Measurements from ENCODE around the gene COL21A1.

COL21A1 gene

GRCh38 chr6:56144538-56145324 lies 102.6 kb downstream of the COL21A1 start:
- peak; percentile 76 for DNase-seq (ENCODE audit: low read depth)
- TF ChIP-seq CTCF (IDR thresholded peaks at IDR 0.05; ENCODE audit: insufficient read depth, low read depth, low read length, missing control alignments) = no peak

GRCh38 chr6:56143796-56144195 lies 103.6 kb downstream of the COL21A1 start:
- DNase-seq (ENCODE audit: low read depth) = peak; percentile 41
- TF ChIP-seq CTCF (IDR thresholded peaks at IDR 0.05; ENCODE audit: insufficient read depth, low read depth, low read length, missing control alignments) = no peak

More at GRCh38 chr6:56144538-56145324, 102.6 kb downstream of the COL21A1 start:
- no peak overlapping the region for H3K4me3 ChIP-seq (ENCODE audit: low read length)

GRCh38 chr6:56140090-56140489 lies 107.3 kb downstream of the COL21A1 start:
- DNase-seq (ENCODE audit: low read depth) = no peak
- H3K4me3 ChIP-seq (ENCODE audit: low read length) = no peak overlapping the region
- no peak for TF ChIP-seq CTCF (IDR thresholded peaks at IDR 0.05; ENCODE audit: insufficient read depth, low read depth, low read length, missing control alignments)

More at GRCh38 chr6:56143796-56144195, 103.6 kb downstream of the COL21A1 start:
- no peak overlapping the region for H3K4me3 ChIP-seq (ENCODE audit: low read length)

GRCh38 chr6:56115715-56116114 lies 131.7 kb downstream of the COL21A1 start:
- DNase-seq (ENCODE audit: low read depth) = no peak

GRCh38 chr6:56109149-56109548 lies 138.2 kb downstream of the COL21A1 start:
- no peak for TF ChIP-seq CTCF (IDR thresholded peaks at IDR 0.05; ENCODE audit: insufficient read depth, low read depth, low read length, missing control alignments)

More at GRCh38 chr6:56115715-56116114, 131.7 kb downstream of the COL21A1 start:
- no peak for TF ChIP-seq CTCF (IDR thresholded peaks at IDR 0.05; ENCODE audit: insufficient read depth, low read depth, low read length, missing control alignments)
- no peak overlapping the region for H3K4me3 ChIP-seq (ENCODE audit: low read length)

GRCh38 chr6:56106231-56106630 lies 141.1 kb downstream of the COL21A1 start:
- DNase-seq (ENCODE audit: low read depth) = no peak
- H3K4me3 ChIP-seq (ENCODE audit: low read length) = no peak overlapping the region

More at GRCh38 chr6:56109149-56109548, 138.2 kb downstream of the COL21A1 start:
- no peak for DNase-seq (ENCODE audit: low read depth)
- H3K4me3 ChIP-seq (ENCODE audit: low read length) = no peak overlapping the region

More at GRCh38 chr6:56106231-56106630, 141.1 kb downstream of the COL21A1 start:
- TF ChIP-seq CTCF (IDR thresholded peaks at IDR 0.05; ENCODE audit: insufficient read depth, low read depth, low read length, missing control alignments) = no peak
